ENCODE data around the gene MAP1B.

Gene MAP1B

GRCh38 chr5:72177538-72177937 lies 70.3 kb downstream of the MAP1B start:
- H3K27me3 ChIP-seq, result no peaks in the 10 kb centered on the region
- DNase-seq, result no peak
- intact Hi-C loops (cut with DNase I; ENCODE audit: low total_unique reads), result no loop called here
- no peaks in the 10 kb centered on the region for H3K36me3 ChIP-seq
- H3K9me3 ChIP-seq, result no peaks in the 10 kb centered on the region
- TF ChIP-seq, protein P1, sequence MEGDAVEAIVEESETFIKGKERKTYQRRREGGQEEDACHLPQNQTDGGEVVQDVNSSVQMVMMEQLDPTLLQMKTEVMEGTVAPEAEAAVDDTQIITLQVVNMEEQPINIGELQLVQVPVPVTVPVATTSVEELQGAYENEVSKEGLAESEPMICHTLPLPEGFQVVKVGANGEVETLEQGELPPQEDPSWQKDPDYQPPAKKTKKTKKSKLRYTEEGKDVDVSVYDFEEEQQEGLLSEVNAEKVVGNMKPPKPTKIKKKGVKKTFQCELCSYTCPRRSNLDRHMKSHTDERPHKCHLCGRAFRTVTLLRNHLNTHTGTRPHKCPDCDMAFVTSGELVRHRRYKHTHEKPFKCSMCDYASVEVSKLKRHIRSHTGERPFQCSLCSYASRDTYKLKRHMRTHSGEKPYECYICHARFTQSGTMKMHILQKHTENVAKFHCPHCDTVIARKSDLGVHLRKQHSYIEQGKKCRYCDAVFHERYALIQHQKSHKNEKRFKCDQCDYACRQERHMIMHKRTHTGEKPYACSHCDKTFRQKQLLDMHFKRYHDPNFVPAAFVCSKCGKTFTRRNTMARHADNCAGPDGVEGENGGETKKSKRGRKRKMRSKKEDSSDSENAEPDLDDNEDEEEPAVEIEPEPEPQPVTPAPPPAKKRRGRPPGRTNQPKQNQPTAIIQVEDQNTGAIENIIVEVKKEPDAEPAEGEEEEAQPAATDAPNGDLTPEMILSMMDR (IDR thresholded peaks at IDR 0.05), result no peak
- H3K4me1 ChIP-seq, result peaks cover 0 to 68% (median 33%) of the 10 kb centered on the region in 4 donors
- H3K4me3 ChIP-seq, result no peak overlapping the region
- peak overlapping the region; percentile 76 to 80 for H3K27ac ChIP-seq

GRCh38 chr5:72179028-72179815 lies 71.9 kb downstream of the MAP1B start:
- peak overlapping the region; percentile 76 to 80 for H3K27ac ChIP-seq
- TF ChIP-seq, protein P1 (IDR thresholded peaks at IDR 0.05), result no peak

DNA sequence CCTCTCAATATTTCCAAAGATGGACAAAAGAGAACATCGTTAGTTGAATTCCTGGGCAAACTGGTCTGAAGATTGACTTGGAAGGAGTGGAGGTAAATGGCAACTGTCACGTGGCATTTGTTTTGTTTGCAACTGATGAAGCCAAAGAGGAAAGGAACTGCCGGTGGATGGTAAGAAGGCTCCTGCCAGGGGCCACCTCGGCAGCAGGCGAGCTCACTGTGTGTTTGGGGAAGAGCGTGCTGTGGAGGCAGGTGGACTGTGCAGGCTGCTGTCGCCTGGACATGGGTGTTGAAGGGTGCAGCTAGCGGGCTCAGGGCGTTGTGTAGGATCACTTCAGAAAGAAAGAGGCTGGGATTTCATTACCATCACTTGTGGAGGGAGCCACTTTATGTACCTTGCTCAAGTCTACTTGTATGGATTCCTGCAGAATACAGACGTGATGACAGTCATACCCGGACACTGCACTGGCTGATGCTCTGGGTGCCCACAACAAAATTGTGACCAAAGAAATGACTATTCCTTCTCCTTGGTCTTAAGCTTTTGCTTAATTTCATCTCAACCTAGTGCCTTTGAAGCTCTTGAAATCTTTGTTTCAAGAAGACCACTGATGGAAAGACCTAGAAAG lies 72.7 kb downstream of the MAP1B start:
- peaks cover 0 to 83% (median 42%) of the 10 kb centered on the region in 4 donors for H3K4me1 ChIP-seq
- intact Hi-C loops (cut with DNase I; ENCODE audit: low total_unique reads), result no loop called here
- peaks cover 15 to 18% (median 17%) of the 10 kb centered on the region in 3 donors for H3K36me3 ChIP-seq
- no peak for DNase-seq
- H3K9me3 ChIP-seq, result no peaks in the 10 kb centered on the region
- TF ChIP-seq, protein P1 (IDR thresholded peaks at IDR 0.05), result no peak
- peak overlapping the region; percentile 44 to 53 for H3K4me3 ChIP-seq
- peak overlapping the region; percentile 76 to 80 for H3K27ac ChIP-seq
- H3K27me3 ChIP-seq, result no peaks in the 10 kb centered on the region

More at GRCh38 chr5:72179028-72179815, 71.9 kb downstream of the MAP1B start:
- intact Hi-C loops (cut with DNase I; ENCODE audit: low total_unique reads), result no loop called here
- H3K27me3 ChIP-seq, result no peaks in the 10 kb centered on the region
- H3K4me1 ChIP-seq, result peaks cover 0 to 76% (median 39%) of the 10 kb centered on the region in 4 donors
- H3K4me3 ChIP-seq, result peak overlapping the region; percentile 44 to 53
- no peaks in the 10 kb centered on the region for H3K9me3 ChIP-seq
- peaks cover 10 to 11% (median 10%) of the 10 kb centered on the region in 3 donors for H3K36me3 ChIP-seq
- DNase-seq, result peak; percentile 81 to 89

DNA sequence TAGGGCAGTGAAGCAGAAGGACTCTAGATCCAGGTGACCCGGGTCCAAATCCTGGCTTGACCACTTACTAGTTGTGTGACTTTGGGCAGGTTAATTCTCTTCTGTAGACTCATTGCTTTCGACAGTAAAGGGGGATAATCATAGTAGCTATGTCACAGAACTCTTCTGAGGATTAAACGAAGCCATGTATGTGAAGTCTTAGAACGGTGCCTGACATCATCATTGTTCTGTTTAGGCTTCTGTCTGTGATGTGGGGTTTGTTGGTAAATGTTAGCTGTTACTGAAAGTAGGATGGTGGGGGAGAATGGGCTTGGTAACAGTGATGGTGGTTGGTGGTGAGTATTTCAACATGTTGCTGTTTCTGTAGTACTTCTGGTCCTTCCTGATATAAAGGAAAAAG lies 73.7 kb downstream of the MAP1B start:
- peak overlapping the region; percentile 44 to 53 for H3K4me3 ChIP-seq
- peaks cover 24 to 28% (median 25%) of the 10 kb centered on the region in 3 donors for H3K36me3 ChIP-seq
- TF ChIP-seq, protein P1 (IDR thresholded peaks at IDR 0.05), result no peak
- H3K27me3 ChIP-seq, result no peaks in the 10 kb centered on the region
- H3K9me3 ChIP-seq, result no peaks in the 10 kb centered on the region
- DNase-seq, result no peak
- H3K27ac ChIP-seq, result peak overlapping the region; percentile 76 to 80
- intact Hi-C loops (cut with DNase I; ENCODE audit: low total_unique reads), result no loop called here
- H3K4me1 ChIP-seq, result peaks cover 0 to 87% (median 48%) of the 10 kb centered on the region in 4 donors

DNA sequence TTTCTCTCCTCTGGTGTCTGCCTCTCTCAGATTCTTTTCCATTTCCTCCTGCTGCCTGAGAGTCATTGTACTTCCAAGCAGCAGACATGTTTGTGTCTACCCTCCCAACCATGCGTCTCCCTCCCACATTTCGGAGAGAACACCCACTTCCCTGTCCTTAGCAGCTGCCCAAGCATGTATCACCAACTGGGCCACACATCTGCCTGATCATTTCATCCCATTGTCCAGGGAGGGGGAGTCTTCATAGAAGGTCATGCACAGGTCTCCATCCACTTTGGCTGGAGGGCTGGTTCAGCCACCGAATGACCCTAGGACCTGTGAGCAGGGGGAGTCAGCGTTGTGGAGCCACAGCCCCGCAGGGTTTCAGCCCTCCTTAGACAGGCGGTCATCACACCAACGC lies 75.4 kb downstream of the MAP1B start:
- Histone ChIP-seq H3K4me1 (peaks cover 0 to 99% (median 53%) of the 10 kb centered on the region in 4 donors), H3K4me3 (no peak overlapping the region), H3K27me3 (no peaks in the 10 kb centered on the region), H3K36me3 (peaks cover 28 to 42% (median 40%) of the 10 kb centered on the region in 3 donors), H3K27ac (peak overlapping the region; percentile 25 to 76), H3K9me3 (no peaks in the 10 kb centered on the region)
- no peak for DNase-seq
- intact Hi-C loops (cut with DNase I; ENCODE audit: low total_unique reads), result no loop called here
- TF ChIP-seq, protein P1 (IDR thresholded peaks at IDR 0.05), result no peak
